Neural cell (in vitro differentiated cells): ENCODE data around the gene AGPAT3.

Experiments
- CTCF ChIP-seq: fragments of 450-650 bp; IDR thresholded peaks from 2 replicates; pipeline ENCODE4 v1.5.1; 2014; ENCODE audit warnings: antibody characterized with exemption, mild to moderate bottlenecking, moderate library complexity; ENCODE audit not compliant: poor library complexity, severe bottlenecking
- EZH2 ChIP-seq: fragments of 200-600, 300-800 bp; shearing (Covaris generic), sonication (generic); IDR thresholded peaks from 2 replicates; pipeline ENCODE4 v1.6.1; 2014; ENCODE audit warnings: antibody characterized with exemption, low read length, borderline replicate concordance, mild to moderate bottlenecking; ENCODE audit not compliant: insufficient read depth, poor library complexity, severe bottlenecking
- MXI1 ChIP-seq: fragments of 450-650 bp; conservative IDR thresholded peaks from 2 replicates; pipeline ENCODE4 v1.6.1; 2014; ENCODE audit warnings: antibody characterized with exemption, mild to moderate bottlenecking; ENCODE audit not compliant: poor library complexity, severe bottlenecking
- POLR2AphosphoS5 ChIP-seq: IDR thresholded peaks from 2 replicates; pipeline ENCODE4 v1.6.1; 2012
- RAD21 ChIP-seq: fragments of 450-650 bp; conservative IDR thresholded peaks from 2 replicates; pipeline ENCODE4 v1.6.1; 2014; ENCODE audit warnings: antibody characterized with exemption, mild to moderate bottlenecking, moderate library complexity
- REST ChIP-seq: IDR thresholded peaks from 2 replicates; pipeline ENCODE4 v1.6.1; 2012; ENCODE audit warnings: borderline replicate concordance
- TAF1 ChIP-seq: IDR thresholded peaks from 2 replicates; pipeline ENCODE4 v1.6.1; 2012; ENCODE audit warnings: low read depth

GRCh38 chr21:43921979-43922945 lies 57.2 kb downstream of the AGPAT3 start:
- no peak for TF ChIP-seq CTCF
- TF ChIP-seq POLR2AphosphoS5, result no peak
- no peak for TF ChIP-seq REST
- TF ChIP-seq MXI1, result no peak
- no peak for TF ChIP-seq EZH2
- no peak for TF ChIP-seq RAD21
- TF ChIP-seq TAF1, result no peak
